ELR (cell line): ENCODE measurements around the gene SELENOO.
"Not testable (repeated sequence)": the region's sequence is repeated elsewhere in the genome, so short reads cannot be mapped to it uniquely, and the experiment has no call there.

ENCODE experiments used
- DNase-seq: peaks from one replicate; pipeline ENCODE4 v3.0.0-alpha.2; 2015; ENCODE audit warnings: low read depth

SELENOO gene, protein sequence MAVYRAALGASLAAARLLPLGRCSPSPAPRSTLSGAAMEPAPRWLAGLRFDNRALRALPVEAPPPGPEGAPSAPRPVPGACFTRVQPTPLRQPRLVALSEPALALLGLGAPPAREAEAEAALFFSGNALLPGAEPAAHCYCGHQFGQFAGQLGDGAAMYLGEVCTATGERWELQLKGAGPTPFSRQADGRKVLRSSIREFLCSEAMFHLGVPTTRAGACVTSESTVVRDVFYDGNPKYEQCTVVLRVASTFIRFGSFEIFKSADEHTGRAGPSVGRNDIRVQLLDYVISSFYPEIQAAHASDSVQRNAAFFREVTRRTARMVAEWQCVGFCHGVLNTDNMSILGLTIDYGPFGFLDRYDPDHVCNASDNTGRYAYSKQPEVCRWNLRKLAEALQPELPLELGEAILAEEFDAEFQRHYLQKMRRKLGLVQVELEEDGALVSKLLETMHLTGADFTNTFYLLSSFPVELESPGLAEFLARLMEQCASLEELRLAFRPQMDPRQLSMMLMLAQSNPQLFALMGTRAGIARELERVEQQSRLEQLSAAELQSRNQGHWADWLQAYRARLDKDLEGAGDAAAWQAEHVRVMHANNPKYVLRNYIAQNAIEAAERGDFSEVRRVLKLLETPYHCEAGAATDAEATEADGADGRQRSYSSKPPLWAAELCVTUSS

DNA sequence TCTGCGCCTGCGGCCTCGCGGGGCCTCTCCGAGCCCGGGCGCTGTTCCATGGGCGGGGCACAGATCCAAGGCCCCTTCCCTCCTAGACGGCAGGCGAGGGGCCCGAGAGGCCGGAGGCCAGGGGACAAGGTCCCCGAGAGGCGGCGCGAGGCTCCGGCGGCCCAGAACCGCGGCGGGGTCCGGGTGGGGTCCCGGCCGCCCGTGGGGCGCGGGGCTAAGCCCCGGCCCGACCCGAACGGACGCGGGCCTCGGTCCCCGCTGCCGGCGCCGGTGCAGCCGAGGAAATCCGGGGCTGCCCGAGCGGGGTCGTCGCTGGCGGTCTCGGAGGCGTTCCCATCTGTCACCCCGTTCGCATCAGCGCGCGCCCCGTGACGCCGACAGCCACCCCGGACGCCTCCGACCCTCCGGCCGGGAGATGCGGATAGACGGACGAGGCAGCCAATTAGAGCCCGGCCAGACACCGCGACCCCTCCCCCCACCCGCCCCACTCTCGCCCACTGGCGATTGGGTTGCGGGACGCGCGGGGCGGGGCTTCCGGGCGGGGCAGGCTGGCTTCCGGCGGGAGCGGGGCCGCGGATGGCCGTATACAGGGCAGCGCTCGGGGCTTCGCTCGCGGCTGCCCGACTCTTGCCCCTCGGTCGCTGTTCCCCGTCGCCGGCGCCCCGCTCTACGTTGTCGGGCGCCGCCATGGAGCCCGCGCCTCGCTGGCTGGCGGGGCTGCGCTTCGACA is at the start of gene SELENOO:
SELENOO (plus strand) TSS at position 551 of the 730 bp plus-strand sequence; CDS start at position 577, 26 bp downstream.
- peak; percentile 90 for DNase-seq

DNA sequence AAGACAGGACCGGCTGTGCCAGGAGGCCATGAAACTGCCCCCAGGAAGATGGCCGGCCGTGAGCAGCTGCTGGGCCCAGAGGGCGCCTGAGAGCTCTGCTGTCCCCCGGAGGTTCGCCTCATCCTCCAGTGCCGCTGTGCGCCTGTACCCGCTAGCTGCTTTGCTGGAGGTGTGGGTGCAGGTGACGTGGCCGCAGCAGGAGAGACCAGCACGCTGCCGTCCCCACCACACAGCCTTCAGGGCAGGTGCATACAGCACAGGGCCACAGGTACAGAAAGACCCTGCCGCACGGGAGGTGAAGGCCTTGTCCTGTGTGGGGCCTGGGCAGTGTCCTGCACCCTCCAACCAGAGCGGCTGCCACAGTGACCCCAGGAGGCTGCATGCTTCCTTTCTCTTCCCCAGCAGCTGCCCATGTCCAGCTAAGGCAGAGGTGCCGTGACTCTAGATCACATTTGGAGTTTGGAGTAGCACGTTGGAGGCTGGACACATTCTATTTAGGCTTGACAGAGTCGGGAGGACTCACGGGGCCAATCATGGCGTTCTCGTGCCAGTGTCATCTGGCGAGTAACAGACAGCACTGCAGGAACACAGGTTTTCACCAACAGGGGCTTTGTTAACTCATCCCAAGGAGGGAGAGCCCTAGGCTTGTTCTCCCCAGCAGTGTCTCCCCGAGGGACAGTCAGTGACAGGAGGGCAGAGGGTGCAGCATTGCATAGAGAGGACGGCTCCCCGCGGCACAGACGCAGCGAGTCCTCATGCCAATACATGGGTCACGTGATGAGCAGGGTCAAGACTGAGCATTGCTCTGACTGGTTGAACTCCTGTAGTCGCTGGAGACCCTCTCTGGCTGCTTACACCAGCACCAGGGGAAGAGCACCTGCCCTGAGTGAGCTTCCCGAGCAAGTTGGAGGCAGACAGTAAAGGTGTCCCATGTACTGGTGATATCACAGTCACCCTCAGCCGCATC is 49.0 kb upstream of the SELENOO start:
- no peak for DNase-seq

DNA sequence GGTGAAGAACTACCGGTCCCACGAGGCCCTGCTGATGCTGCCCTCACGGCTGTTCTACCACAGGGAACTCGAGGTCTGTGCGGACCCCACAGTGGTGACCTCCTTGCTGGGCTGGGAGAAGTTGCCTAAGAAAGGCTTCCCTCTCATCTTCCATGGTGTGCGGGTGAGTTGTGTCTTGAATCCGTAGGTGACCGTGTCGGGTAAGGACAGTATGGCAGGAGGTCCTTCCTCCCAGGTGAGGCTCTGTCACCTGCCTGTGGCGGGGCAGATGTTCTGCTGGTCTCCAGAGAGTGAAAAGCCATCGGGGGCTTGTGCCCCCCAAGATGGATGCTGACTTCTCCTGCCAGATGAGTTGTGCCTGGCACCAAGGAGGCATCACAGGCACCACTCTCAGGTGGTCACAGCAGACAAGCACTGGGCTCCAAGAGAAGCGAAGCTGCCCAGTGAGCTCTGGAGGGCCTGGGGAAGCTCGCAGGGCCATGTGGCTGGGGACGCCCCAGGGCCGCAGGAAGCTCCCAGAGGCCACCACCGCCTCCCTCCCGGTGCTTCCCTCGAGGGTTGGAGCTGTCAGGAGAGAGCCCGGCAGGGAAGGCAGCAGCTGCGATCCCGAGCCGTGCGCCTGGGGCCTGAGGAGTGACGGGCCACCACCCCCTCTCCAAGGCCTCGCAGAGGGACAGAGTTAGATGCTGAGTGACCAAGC is 47.6 kb upstream of the SELENOO start:
- no peak for DNase-seq

GRCh38 chr22:50153756-50154140 is 47.1 kb upstream of the SELENOO start:
- no peak for DNase-seq

- no peak for DNase-seq
These were observed 43.0 kb upstream of the SELENOO start for GRCh38 chr22:50157709-50158375.

GRCh38 chr22:50160947-50161346 is 39.9 kb upstream of the SELENOO start:
- no peak for DNase-seq

- DNase-seq, result no peak
These were observed 39.1 kb upstream of the SELENOO start for GRCh38 chr22:50161508-50162390.

DNA sequence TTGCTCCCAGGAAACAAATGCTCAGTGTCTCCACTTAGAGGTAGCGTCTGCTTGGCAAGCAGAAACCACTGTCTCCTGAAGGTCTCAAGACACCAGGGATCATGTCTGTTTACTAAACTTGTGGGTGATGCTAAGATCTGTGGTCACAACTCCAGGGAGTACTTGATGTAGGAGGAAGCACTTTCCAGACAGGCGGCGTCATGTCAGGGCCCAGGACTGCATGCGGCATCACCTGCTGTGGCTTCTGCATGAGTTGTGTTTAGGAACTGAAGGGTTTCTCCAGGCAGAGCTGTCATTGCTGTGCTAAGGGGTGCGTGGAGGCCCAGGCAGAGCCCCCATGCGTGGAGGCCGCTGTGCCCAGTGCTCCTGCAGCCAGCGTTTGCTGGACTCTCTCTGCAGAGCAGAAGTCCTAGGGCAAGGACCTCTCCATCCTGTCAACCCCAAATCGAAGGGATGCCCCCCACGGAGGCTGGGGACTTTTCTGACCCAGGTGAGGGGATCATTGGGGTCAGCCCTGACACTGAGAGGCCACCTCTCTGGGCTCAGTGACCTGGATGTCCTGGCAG is 38.3 kb upstream of the SELENOO start:
- no peak for DNase-seq

DNA sequence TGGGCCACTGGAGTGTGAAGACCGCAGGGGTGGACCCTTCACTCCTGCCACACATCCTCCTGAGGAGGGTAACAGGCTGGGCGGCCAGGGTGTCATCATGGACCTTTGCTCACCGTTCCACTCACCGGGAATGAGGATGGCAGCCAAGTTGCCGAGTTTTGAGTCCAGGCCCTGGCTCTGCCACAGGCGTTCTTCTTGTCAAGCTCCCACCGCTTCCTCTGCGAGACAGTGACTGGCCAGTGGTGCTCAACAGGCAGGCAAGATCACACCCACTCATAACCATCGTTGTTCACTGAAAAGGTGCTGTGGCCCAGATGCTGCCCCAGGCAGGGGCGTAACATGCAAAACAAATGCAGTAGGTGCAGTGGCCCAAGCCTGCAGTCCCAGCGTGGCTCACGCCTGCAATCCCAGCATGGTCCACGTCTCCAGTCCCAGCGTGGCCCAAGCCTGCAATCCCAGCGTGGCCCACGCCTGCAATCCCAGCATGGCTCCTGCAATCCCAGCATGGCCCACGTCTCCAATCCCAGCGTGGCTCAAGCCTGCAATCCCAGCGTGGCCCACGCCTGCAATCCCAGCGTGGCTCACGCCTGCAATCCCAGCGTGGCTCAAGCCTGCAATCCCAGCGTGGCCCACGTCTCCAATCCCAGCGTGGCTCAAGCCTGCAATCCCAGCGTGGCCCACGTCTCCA is 35.2 kb upstream of the SELENOO start:
- DNase-seq, result no peak

DNA sequence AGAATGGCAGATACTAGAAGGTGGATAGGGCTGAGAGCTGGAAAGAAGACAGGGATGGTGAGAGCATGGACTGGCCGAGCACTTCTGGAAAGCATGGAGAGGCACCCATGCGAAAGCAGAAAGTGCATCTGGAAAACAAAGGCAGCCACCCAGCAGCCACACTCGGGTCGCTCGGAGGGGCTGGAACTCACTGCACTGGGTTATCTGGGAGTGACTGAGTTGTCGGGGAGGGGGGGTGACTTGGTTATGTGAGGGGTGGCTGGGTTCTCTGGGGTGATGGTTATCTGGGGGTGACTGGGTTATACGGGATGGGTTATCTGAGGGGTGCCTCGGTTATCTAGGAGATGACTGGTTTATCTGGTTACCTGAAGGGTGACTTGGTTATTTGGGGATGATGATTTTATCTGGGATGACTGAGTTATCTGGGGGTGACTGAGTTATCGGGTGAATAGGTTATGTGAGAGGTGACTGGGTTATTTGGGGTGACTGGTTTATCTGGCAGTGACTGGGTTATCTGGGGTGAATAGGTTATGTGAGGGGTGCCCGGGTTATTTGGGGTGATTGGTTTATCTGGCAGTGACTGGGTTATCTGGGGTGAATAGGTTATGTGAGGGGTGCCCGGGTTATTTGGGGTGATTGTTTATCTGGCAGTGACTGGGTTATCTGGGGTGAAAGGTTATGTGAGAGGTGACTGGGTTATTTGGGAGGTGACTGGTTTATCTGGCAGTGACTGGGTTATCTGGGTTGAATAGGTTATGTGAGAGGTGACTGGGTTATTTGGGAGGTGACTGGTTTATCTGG is 32.9 kb upstream of the SELENOO start:
- no peak for DNase-seq

DNA sequence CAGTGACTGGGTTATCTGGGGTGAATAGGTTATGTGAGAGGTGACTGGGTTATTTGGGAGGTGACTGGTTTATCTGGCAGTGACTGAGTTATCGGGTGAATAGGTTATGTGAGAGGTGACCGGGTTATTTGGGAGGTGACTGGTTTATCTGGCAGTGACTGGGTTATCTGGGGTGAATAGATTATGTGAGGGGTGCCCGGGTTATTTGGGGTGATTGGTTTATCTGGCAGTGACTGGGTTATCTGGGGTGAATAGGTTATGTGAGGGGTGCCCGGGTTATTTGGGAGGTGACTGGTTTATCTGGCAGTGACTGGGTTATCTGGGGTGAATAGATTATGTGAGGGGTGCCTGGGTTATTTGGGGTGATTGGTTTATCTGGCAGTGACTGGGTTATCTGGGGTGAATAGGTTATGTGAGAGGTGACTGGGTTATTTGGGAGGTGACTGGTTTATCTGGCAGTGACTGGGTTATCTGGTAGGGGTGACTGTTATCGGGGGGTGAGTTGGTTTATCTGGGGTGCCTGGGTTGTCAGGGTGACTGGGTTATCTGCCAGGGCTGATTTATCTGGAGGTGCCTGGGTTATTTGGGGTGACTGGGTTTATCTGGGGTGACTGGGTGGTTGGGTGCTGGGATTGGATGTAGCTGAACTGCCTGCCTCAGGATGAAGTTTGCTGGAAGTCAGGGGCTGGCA is 32.2 kb upstream of the SELENOO start:
- not testable (repeated sequence) for DNase-seq

DNA sequence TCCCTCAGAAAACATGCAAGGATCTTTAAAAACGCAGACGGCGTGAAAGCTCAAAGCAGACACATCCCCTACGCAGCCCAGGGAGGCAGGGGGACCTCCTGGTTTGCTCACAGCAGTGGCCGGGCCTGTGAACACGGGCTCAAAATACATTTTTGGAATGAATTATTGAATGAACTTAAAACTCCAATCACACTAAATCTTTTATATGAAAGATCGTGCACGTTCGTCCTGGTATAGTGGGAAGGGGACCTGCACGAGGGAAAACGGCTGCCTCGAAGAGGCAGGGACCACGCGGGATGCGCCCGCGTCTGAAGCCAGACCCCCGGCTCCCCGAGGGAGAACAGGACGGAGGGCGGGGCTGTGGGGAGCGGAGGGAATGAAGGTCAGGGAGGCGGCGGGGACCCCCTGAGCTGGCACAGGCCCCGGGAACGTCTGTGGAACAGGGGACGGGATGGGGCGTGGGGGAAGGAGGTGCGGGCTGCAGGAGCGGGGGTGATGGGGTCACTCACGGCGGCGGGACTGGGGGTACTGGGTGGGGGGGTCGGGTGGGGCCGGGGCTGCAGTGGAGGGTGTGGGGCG is 31.5 kb upstream of the SELENOO start:
- no peak for DNase-seq

- DNase-seq, result peak; percentile 42
These were observed 31.0 kb upstream of the SELENOO start for GRCh38 chr22:50169774-50170341.

DNA sequence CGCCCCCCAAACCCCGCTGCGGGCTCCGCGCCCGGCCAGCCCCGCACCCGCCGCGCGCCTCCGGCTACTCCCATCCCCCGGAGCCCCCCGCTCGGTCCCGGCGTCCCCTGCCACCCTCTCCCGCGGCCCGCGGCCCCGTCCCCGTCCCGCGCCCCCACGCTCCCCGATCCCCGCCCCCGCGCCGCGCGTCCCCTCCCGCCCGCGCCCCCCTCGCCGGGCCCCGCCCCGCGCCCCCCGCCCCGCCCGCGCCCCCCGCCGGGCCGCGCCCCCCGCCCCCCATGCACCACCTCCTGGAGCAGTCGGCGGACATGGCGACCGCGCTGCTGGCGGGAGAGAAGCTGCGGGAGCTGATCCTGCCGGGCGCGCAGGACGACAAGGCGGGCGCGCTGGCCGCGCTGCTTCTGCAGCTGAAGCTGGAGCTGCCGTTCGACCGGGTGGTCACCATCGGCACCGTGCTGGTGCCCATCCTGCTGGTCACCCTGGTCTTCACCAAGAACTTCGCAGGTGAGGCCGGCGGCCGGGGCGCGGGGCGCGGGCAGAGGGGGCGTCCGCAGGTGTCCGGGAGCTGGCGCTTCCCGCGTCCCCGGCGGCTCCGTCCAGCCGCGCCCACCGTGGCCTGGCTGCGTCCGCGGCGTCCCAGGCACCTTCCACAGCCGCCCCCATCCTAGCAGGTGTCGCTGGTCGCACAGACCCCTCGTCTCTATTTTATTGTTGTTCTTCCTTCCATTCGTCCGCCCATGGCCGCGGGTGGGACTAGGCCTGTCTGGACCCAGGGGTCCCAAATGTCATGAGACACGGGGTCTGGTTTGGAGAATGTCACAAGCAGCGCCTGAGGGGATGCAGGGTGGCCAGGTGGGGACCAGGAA is 30.1 kb upstream of the SELENOO start, which contains the start of gene PANX2:
PANX2 (plus strand) TSS at position 279 of the 866 bp plus-strand sequence; CDS start at position 279, 0 bp downstream.
- DNase-seq, result no peak

DNA sequence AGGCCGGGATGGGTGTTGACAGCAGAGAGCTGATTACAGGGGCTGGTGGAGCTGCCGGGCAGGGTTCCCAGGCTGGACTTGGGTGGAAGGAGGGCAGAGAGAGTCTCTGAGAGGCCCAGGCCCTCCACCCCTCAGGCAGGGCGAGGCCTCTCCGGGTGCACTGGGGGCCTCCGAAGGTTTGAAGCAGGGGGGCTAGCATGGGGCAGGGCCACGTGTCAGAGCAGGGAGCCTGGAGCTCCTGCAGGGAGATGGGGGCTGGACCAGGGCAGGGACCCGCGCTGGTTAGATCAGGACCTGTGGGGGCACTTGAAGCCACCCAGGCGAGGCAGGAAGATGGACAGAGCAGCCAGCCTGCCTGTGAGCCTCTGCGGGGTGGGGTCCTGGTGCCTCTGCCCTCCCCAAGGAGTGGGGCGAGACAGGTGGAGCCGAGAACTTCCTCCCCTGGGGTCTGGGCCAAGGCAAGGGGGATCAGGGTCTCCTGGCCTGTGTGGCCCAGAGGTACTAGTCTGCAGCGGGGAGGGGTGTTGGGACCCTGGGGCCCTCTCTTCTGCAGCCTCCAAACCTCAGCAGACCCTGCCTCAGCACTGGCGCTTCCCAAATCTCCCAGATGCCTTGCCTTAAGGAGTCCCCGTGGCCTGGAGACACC is 29.4 kb upstream of the SELENOO start:
- no peak for DNase-seq
